CD4-positive, alpha-beta T cell treated with Interleukin-17A for 4 hours (primary cell): Measurements from ENCODE around the gene OPN5.

Experiments used
- DNase-seq: peaks from one replicate; pipeline ENCODE4 v3.0.0-alpha.2; 2020; ENCODE audit warnings: mixed read lengths

Gene OPN5

GRCh38 chr6:47865206-47865605 is 83.4 kb downstream of the OPN5 start:
- DNase-seq, result no peak

- DNase-seq, result no peak
These were observed 93.8 kb downstream of the OPN5 start for GRCh38 chr6:47875593-47875992.
